IPS-NIHi11 (cell line): Measurements from ENCODE around the gene ATP11C.
"Not testable (repeated sequence)": the region's sequence is repeated elsewhere in the genome, so short reads cannot be mapped to it uniquely, and the experiment has no call there.

ENCODE experiments used
- DNase-seq: peaks from one replicate; pipeline ENCODE4 v3.0.0; 2012; ENCODE audit warnings: mixed read lengths, low spot score

ATP11C gene

GRCh38 chrX:139851730-139852129 lies 81.1 kb downstream of the ATP11C start:
- no peak for DNase-seq

- peak; percentile 23 for DNase-seq
These were observed 81.9 kb downstream of the ATP11C start for GRCh38 chrX:139850968-139851367.

GRCh38 chrX:139844884-139845283 lies 88.0 kb downstream of the ATP11C start:
- no peak for DNase-seq

DNA sequence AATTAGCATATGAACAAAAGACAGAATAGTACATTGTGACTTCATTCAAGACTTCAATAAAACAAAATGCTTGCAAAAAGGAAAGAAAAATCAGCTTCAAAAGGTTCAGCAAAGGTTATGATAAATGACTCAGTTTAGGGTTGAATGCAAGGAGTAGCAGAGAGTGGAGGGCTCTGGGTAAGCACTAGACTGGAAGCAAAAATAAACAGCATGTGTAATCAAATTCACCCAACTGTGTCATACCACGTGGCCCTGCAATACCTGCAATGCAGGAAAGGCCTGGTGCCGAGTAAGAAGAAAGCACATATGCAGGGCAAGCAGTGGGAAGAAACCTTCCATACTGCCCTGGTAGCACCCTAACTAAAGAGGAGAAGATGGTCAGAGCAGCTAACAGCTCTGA lies 88.7 kb downstream of the ATP11C start:
- peak; percentile 12 for DNase-seq

GRCh38 chrX:139842326-139843185 lies 90.3 kb downstream of the ATP11C start:
- DNase-seq = no peak

DNA sequence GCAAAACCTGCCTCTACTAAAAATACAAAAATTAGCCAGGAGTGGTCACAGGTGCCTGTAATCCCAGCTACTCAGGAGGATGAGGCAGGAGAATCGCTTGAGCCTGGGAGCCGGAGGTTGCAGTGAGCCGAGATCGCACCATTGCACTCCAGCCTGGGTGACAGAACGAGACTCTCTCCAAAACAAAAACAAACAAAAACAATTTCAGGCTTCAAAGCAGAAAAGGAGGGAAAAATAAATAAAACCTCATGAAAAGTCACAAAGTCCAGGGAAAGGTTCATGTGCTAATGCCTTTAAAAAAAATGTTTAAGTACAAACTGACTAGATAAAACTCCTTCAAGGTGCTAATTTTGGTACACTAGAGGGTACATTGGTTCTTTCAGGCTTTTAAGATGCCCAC lies 96.5 kb downstream of the ATP11C start:
- not testable (repeated sequence) for DNase-seq

DNA sequence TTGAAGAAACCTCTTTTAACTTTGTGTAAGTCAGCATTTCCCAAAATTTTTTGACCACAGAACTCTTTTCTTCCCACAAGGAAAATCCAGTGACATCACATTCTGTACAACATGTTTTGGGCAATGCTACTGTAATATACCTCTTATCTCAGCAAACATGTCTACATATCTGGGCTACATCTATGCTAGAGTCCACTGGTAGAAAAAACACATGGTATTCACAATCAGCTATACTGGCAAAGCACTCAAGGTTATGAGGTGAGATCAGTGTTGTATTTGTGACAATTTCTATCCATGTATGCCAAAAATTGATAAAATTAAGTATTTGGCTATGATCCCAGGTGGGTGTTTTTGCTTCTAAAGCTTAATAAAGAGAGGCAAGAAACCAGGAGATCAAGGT lies 98.0 kb downstream of the ATP11C start:
- no peak for DNase-seq

GRCh38 chrX:139832718-139833309 lies 100.0 kb downstream of the ATP11C start:
- DNase-seq = no peak

DNA sequence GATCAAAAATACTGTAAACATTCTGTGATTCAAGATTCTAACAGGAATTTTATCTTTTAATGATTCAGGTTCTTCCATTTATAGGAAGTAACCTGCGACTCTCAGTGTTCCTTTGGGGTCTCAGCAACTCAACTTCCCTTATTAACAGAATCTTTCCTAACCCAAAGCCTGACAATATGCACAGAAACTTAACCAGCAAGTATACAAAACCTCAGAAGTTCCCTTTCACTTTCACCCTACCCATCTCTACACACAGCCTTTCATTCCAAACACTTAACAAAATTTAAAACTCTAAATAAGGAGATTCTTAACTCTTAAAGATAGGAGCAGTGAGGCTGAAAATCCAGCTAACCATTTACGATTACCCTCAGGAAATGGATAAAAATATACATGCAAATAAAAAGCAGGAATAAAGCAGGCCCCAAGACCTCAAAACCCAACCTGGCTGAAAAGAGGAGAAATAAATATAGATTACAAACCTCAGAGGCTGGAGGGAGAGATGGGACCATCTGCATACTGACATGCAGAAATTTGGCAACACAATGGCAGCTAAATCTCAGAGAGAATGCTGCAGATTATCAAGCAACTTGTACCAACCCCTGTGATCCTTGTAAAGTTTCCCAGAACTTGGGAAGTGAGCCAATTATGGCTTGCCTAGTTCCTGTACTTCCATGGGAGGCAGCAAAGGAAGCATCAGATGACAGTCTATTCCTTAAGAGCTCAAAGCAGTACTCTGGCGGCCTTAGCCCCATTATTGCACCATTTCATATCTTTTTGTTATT lies 101.0 kb downstream of the ATP11C start:
- DNase-seq = peak; percentile 6

- DNase-seq = no peak
These were observed 101.8 kb downstream of the ATP11C start for GRCh38 chrX:139831017-139831416.

DNA sequence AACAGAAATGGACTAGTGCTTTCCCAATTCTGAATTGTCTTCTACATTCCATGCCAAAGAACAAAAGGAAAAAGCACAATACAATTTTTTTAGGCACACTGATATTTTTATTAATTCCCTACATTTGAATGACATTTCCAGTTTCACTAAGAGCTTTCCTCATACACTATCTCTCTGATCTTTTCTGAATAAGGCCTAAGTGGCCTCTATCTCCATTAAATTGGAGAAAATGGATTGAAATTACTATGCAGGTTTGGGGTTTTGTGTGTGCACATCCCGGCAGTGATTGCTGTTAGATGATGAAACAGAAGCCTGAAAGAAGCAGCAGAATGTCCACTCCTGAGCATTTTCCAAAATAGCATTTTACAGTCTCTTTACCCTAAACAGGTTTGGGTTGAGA lies 104.0 kb downstream of the ATP11C start:
- DNase-seq = no peak

DNA sequence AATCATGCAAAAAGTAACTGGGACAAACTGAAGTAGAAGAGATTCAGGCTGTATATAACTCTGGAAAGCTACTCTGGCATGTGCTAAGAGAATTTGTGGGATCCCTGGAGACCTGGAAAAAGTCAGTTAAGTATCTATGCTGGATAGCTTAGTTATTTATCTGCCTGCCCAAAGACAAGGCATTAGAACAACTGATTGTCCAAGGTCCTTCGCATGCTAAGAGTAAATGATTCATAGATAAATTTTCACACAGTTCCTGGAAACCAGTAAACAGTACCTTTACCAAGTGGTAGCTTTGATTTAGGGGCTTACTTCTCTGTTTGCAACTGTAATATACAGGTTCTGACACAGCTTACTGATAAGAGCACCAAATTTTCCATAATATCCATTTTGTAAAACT lies 104.8 kb downstream of the ATP11C start:
- no peak for DNase-seq

DNA sequence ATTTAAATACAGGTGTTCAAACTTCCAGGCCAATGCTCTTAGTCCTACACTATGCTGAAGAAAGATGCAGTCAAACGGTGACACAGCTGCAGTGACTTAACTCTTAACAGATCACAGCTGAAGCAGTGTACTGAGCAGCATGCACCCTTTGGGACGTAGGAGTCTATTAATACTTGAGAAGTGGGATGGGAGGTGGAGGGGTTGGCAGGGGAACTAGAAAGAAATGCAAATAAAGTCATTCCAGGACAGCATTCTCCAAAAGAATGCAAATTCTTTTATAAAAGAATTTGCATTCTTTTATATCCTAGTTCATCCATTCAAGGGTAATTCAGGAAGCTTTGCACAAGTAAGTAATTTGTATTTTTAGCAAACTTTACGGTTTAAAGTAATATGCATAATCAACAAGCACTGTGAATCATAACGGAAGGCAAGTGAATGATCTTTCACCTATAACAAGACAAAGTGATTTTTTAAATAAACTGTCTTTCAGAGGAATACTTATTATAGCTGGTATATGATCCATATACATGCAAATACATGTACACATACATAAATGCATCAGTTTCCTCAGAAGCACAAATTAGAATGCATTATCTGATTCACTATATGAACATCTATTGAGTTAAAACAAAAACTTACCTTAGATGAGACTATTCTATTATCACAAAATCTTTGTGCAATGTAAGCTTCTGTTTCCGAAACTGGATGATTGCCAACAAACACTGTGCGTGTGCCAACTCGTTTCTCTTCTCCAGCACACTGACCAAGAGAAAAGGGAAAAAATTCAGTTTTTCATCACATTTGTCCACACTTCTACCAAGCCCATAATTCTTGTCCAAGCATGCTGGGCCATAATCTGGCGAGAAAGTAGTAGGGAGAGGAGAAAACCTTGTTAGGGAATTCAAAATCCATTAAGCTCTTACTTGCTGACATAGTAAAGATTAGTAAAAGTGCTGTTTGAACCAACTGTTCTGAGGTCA lies 106.5 kb downstream of the ATP11C start:
- DNase-seq = no peak

GRCh38 chrX:139825618-139826017 lies 107.2 kb downstream of the ATP11C start:
- no peak for DNase-seq

DNA sequence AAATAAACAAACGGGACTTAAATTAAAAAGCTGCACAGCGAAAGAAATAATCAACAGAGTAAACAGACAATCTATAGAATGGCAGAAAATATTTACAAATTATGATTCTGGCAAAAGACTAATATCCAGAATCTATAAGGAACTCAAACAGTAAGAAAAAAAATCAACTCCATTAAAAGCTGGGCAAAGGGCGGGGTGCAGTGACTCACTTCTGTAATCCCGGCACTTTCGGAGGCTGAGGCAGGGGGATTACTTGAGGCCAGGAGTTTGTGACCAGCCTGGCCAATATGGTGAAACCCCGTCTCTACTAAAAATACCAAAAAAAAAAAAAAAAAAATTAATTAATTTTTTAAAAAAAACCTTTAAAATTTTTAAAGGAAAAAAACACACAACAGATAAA lies 109.0 kb downstream of the ATP11C start:
- DNase-seq = no peak

DNA sequence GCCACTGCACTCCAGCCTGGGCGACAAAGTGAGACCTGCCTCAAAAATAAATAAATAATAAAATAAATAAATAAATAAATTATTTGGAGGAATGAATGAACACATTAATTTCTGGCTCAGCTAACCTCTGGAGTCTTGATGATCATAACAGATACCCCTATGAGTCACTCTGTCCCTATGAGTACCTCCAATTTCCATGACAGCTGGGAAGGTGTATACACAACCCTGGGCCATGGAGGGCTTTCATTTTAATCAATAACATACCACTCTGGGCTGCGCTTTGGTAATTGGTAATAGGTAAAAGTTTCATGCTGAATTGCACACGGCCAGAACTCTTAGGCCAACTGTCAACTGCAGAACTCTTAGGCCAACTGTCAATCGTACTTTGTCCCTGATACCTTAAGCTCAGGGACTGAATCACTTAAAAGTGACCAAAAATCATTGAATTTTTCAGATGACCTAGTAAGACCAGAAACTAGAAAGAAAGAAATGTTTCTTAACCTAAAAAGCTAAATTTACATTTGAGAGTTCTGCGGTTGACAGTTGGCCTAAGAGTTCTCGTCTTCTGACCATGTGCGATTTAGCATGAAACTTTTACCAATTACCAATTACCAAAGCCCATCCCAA lies 112.4 kb downstream of the ATP11C start:
- no peak for DNase-seq

- no peak for DNase-seq
These were observed 116.6 kb downstream of the ATP11C start for GRCh38 chrX:139816204-139816603.

DNA sequence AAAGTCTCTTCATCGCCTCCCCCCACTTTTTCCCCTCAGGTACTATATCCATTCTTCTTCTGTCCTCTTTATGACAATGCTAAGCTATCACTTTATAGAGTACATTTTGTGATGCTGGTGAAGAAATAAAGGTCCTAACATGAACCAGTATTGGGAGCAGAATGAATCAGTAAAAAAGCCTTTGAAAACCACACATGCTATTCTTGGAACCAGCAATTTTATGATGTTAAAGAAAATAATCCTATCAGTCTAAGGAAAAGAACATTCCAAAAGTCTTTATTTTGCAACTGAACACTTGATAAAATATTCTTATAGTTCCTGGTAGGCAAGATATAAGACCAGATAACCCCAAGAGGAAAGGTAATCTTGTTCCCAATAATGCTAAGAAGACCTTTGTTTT lies 117.1 kb downstream of the ATP11C start:
- DNase-seq = no peak

DNA sequence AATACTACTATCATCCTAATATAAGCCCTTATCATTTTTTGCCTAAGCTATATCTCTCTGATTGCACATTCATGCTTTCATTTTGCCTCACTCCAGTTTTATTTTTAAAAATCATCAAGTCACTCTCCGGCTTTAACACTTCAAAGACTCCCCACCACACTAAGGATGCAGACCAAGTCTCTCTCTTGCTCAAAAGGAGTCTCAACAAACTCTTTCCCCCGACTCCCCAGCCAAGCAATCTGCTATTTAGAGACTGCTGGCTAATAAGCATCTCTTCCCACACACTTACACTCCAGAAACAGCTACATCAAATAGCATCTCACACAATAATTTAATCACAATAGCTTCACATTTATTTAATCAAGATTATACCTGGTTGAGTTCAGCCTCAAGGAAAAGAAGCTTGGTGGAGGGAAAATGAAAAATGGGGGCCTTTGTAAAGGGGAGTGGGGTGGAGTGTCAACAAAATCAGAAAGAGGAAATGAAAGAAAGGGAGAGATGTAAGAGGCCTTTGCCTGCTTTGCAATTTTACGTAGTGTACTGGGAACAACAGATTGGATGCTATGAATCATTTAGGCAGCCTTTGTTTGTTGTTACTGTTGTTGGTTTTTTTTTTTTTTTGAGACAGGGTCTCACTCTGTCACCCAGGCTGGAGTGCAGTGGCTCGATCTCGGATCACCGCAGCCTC lies 120.8 kb downstream of the ATP11C start:
- DNase-seq = no peak

DNA sequence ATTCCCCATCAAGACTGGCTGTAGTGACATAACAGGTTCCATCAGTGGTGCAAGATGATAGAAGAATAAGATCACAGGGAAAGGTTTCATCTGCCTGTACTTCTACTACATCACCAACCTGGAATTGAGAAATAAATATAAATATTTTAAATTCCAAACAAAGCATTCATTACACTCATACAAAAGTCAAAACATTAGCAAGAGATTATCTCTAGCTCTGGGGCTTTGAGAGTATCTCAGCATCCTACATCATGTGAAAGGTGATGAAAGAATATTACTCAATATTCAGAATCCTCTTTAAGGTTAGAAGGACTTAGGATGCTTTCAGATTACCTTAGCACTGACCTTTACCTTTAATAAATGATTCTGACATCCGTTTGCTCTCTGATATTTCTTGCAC lies 128.4 kb downstream of the ATP11C start:
- DNase-seq = no peak

DNA sequence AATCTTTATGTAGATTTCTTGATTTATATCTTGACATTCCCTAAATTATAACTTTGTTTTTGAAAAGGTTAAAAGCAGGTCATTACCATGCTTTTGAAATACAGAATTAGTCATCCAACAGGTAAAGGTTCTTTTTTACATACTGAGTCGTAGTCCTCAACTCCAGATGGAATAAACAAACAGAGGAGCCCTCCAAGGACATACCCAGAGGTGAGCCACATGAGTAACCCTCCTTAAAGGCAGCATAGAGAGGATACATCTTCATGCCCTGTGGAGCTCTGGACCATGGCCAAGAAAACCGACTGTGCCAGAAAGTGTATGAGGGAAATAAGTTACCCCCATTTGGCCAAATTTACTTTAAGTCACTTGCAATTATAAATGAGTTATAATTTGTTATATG lies 129.6 kb downstream of the ATP11C start:
- DNase-seq = no peak
